H1 (cell line): ENCODE results near the gene SMC6. TPM values are rescaled to one million over a fixed set of nuclear protein-coding genes. Genes with fewer than 3 reads are reported as not detected.

Experiments used
- CTCF ChIA-PET: fragments of 300-600 bp; sonication (Branson Sonifier 250); formaldehyde crosslinking; loops from one replicate; lab custom pipeline; 2021; ENCODE audit not compliant: partially characterized antibody; lab: Charles Lee
- POLR2A ChIA-PET: fragments of 300-600 bp; sonication (Branson Sonifier 250); formaldehyde crosslinking; loops from one replicate; lab custom pipeline; 2021; ENCODE audit warnings: inconsistent platforms; ENCODE audit not compliant: partially characterized antibody; lab: Charles Lee
- DNase-seq, 2 experiments: peaks; one replicate each; pipeline versions ENCODE4 v3.0.0 to v3.0.0-alpha.2; 2010 to 2022; ENCODE audit warnings: low spot score in 2 of 2, low read depth in 1 of 2, mixed read lengths in 1 of 2
- FAIRE-seq: peaks from 2 replicates; lab custom pipeline; 2011; peaks lifted over from hg19 to GRCh38; lab: Jason Lieb, UNC
- H2AFZ ChIP-seq: 2 replicates; pipeline ENCODE4 v1.8.1; 2012; ENCODE audit warnings: low read length, inconsistent platforms
- H2AK5ac ChIP-seq: 2 replicates; pipeline ENCODE4 v1.6.1; 2013; ENCODE audit warnings: low read depth, low read length
- H2BK120ac ChIP-seq: replicated peaks from 2 replicates; pipeline ENCODE3; 2013; ENCODE audit warnings: low read depth, low read length, inconsistent platforms
- H2BK12ac ChIP-seq: 2 replicates; pipeline ENCODE4 v1.6.1; 2013; ENCODE audit warnings: low read depth, low read length
- H2BK15ac ChIP-seq: 2 replicates; pipeline ENCODE4 v1.6.1; 2013; ENCODE audit warnings: low read length
- H2BK20ac ChIP-seq: 2 replicates; pipeline ENCODE4 v1.6.1; 2013; ENCODE audit warnings: low read length
- H2BK5ac ChIP-seq: 2 replicates; pipeline ENCODE4 v1.6.1; 2013; ENCODE audit warnings: low read depth, low read length
- H3K14ac ChIP-seq: 2 replicates; pipeline ENCODE4 v1.6.1; 2013; ENCODE audit warnings: inconsistent platforms; ENCODE audit not compliant: insufficient read length
- H3K18ac ChIP-seq: 2 replicates; pipeline ENCODE4 v1.6.1; 2013; ENCODE audit warnings: low read length; ENCODE audit errors: extremely low read depth
- H3K23ac ChIP-seq: 2 replicates; pipeline ENCODE4 v1.6.1; 2013; ENCODE audit warnings: inconsistent platforms; ENCODE audit not compliant: insufficient read length
- H3K23me2 ChIP-seq: 2 replicates; pipeline ENCODE4 v1.6.1; 2013; ENCODE audit warnings: low read depth, low read length
- H3K27ac ChIP-seq: 2 replicates; pipeline ENCODE4 v1.6.1; 2011; ENCODE audit warnings: low read depth, low read length, inconsistent platforms
- H3K27me3 ChIP-seq, 4 experiments: replicated peaks in 1 of 4; 1 replicate in 1 of 4; 2 replicates in 3 of 4; pipeline versions ENCODE4 v1.6.1 to v1.8.1; 2011 to 2013; ENCODE audit warnings: low read length in 3 of 4, mild to moderate bottlenecking in 3 of 4, inconsistent platforms in 2 of 4, mixed read lengths in 2 of 4, moderate library complexity in 1 of 4; ENCODE audit not compliant: control insufficient read depth in 3 of 4, insufficient read depth in 3 of 4; ENCODE audit errors: extremely low read depth in 1 of 4
- H3K36me3 ChIP-seq, 4 experiments: 2 replicates each; pipeline versions ENCODE4 v1.6.1 to v1.8.1; 2011 to 2013; ENCODE audit warnings: mild to moderate bottlenecking in 4 of 4, low read length in 3 of 4, moderate library complexity in 2 of 4, control low read depth in 1 of 4, inconsistent platforms in 1 of 4; ENCODE audit not compliant: insufficient read depth in 4 of 4, control insufficient read depth in 2 of 4
- H3K4ac ChIP-seq: replicated peaks from 2 replicates; pipeline ENCODE3; 2013; ENCODE audit warnings: low read length, low read depth, mixed read lengths, inconsistent platforms; ENCODE audit not compliant: insufficient read length
- H3K4me1 ChIP-seq, 4 experiments: replicated peaks in 1 of 4; 1 replicate in 1 of 4; 2 replicates in 3 of 4; pipeline versions ENCODE4 v1.6.1 to v1.8.1; 2011 to 2013; ENCODE audit warnings: low read length in 3 of 4, inconsistent platforms in 2 of 4, mixed read lengths in 1 of 4; ENCODE audit not compliant: insufficient read depth in 4 of 4, control insufficient read depth in 3 of 4
- H3K4me2 ChIP-seq, 2 experiments: 2 replicates each; pipeline versions ENCODE4 v1.6.1 to v1.8.1; 2011 to 2013; ENCODE audit warnings: low read depth in 2 of 2, low read length in 2 of 2, control low read depth in 1 of 2, inconsistent platforms in 1 of 2, mild to moderate bottlenecking in 1 of 2; ENCODE audit not compliant: insufficient read depth in 1 of 2
- H3K4me3 ChIP-seq, 4 experiments: fragments of 200-600, 300-600 bp in 1 of 4; sonication (generic), shearing (Covaris generic), sonication (Bioruptor Twin) in 1 of 4; 2 replicates each; pipeline versions ENCODE4 v1.5.1 to v1.8.1; 2011 to 2016; ENCODE audit warnings: low read length in 4 of 4, low read depth in 3 of 4, control low read depth in 2 of 4, inconsistent platforms in 2 of 4, mild to moderate bottlenecking in 2 of 4, mixed read lengths in 1 of 4, moderate library complexity in 1 of 4; ENCODE audit not compliant: insufficient read depth in 2 of 4; ENCODE audit errors: extremely low read depth in 1 of 4
- H3K56ac ChIP-seq: replicated peaks from 2 replicates; pipeline ENCODE3; 2013; ENCODE audit warnings: low read depth, mild to moderate bottlenecking, mixed read lengths, low read length, inconsistent platforms; ENCODE audit not compliant: insufficient read length
- H3K79me1 ChIP-seq: 2 replicates; pipeline ENCODE4 v1.6.1; 2013; ENCODE audit warnings: low read depth, low read length, control low read depth
- H3K79me2 ChIP-seq, 2 experiments: 2 replicates each; pipeline versions ENCODE4 v1.6.1 to v1.8.1; 2012 to 2013; ENCODE audit warnings: low read length in 2 of 2, mild to moderate bottlenecking in 2 of 2, inconsistent platforms in 1 of 2; ENCODE audit not compliant: insufficient read depth in 2 of 2, control insufficient read depth in 1 of 2
- H3K9ac ChIP-seq, 4 experiments: replicated peaks in 1 of 4; 1 replicate in 1 of 4; 2 replicates in 3 of 4; pipeline versions ENCODE4 v1.6.1 to v1.8.1; 2011 to 2013; ENCODE audit warnings: low read depth in 3 of 4, low read length in 3 of 4, control low read depth in 2 of 4, mild to moderate bottlenecking in 2 of 4, moderate library complexity in 2 of 4, inconsistent platforms in 1 of 4; ENCODE audit errors: extremely low read depth in 1 of 4
- H3K9me3 ChIP-seq, 2 experiments: 2 replicates each; pipeline versions ENCODE4 v1.6.1 to v1.8.1; 2012 to 2013; ENCODE audit warnings: mild to moderate bottlenecking in 2 of 2, moderate library complexity in 2 of 2, control low read depth in 1 of 2, inconsistent platforms in 1 of 2, low read depth in 1 of 2, low read length in 1 of 2, mixed read lengths in 1 of 2; ENCODE audit not compliant: insufficient read depth in 2 of 2
- H4K20me1 ChIP-seq, 2 experiments: replicated peaks in 1 of 2; 2 replicates each; pipeline versions ENCODE3 to v1.8.1; 2011 to 2013; ENCODE audit warnings: inconsistent platforms in 2 of 2, low read length in 2 of 2, mild to moderate bottlenecking in 1 of 2; ENCODE audit not compliant: insufficient read depth in 2 of 2, control insufficient read depth in 1 of 2
- H4K5ac ChIP-seq: 2 replicates; pipeline ENCODE4 v1.6.1; 2013; ENCODE audit warnings: low read length, low read depth, mixed read lengths, inconsistent platforms; ENCODE audit not compliant: insufficient read length
- H4K8ac ChIP-seq: 2 replicates; pipeline ENCODE4 v1.8.0; 2013; ENCODE audit warnings: mild to moderate bottlenecking, moderate library complexity, low read length, inconsistent platforms; ENCODE audit not compliant: insufficient read depth; ENCODE audit errors: extremely low read depth
- H4K91ac ChIP-seq: replicated peaks from 2 replicates; pipeline ENCODE3; 2013; ENCODE audit warnings: low read length, mixed read lengths, inconsistent platforms; ENCODE audit not compliant: insufficient read length
- ATF2 ChIP-seq: IDR thresholded peaks from 2 replicates; pipeline ENCODE4 v1.6.1; 2012; ENCODE audit warnings: low read length, inconsistent platforms
- EGR1 ChIP-seq: IDR thresholded peaks from 2 replicates; pipeline ENCODE4 v1.6.1; 2011; ENCODE audit warnings: low read depth, low read length, borderline replicate concordance
- GTF2F1 ChIP-seq: IDR thresholded peaks from 2 replicates; pipeline ENCODE4 v1.6.1; 2012; ENCODE audit warnings: low read depth, low read length, improper control_type of control experiment, borderline replicate concordance
- POLR2AphosphoS5 ChIP-seq: IDR thresholded peaks from 2 replicates; pipeline ENCODE4 v1.6.1; 2011; ENCODE audit warnings: low read depth, low read length
- RBBP5 ChIP-seq: IDR thresholded peaks from 2 replicates; pipeline ENCODE4 v1.7.1; 2012; ENCODE audit warnings: low read depth, mild to moderate bottlenecking, inconsistent platforms, low read length, moderate library complexity, borderline replicate concordance
- SIRT6 ChIP-seq: IDR thresholded peaks from one replicate; pipeline ENCODE4 v1.7.1; 2012; ENCODE audit warnings: low read length, inconsistent platforms
- WGBS, 2 experiments: shearing (Covaris generic) in 1 of 2; methylation state at CpG; one replicate each; pipeline versions ENCODE4 v1.1.6 to v1.1.7; 2013 to 2015; ENCODE audit warnings: low lambda C conversion rate in 2 of 2, mixed read lengths in 2 of 2, inconsistent platforms in 1 of 2, low coverage in 1 of 2, missing lambda C conversion rate in 1 of 2; ENCODE audit not compliant: insufficient replicate concordance in 2 of 2, insufficient coverage in 1 of 2, insufficient read length in 1 of 2; ENCODE audit errors: extremely low coverage in 1 of 2, missing lambda C conversion rate in 1 of 2; 5-methylcytosine and 5-hydroxymethylcytosine counted together
- polyA plus RNA-seq, 7 experiments: library from polyadenylated mRNA; depleted of rRNA in 3 of 7; stranded (reverse) in 5 of 7; unstranded in 2 of 7; fragments of >200 nt in 5 of 7; fragments of 200-250 nt in 2 of 7; gene quantifications; 1 replicate in 5 of 7; 2 replicates in 1 of 7; 4 replicates in 1 of 7; pipeline versions ENCODE4 v1.2.1 to v1.2.3, GENCODE V29; 2011 to 2013; ENCODE audit warnings: missing spikeins in 2 of 7, mixed read lengths in 2 of 7
- total RNA-seq: library from RNA; stranded (reverse); fragmentation: NEBNext Ultra II Directional; extraction: Animal tissue kit (Norgen Biotek cat#: 25700); gene quantifications from 2 replicates; pipeline ENCODE4 v1.2.1, GENCODE V29; 2021

SMC6 gene
- total and polyA plus RNA-seq, 2 of the 8 experiments (the other 6 are each of a cell fraction or from before 2014, with no cell fraction given), result 9.7 to 49.5 TPM

GRCh38 chr2:17728210-17728609, 25.4 kb downstream of the SMC6 start:
- Histone ChIP-seq H4K20me1 (no peaks in the 10 kb centered on the region), H2AFZ (no peak overlapping the region), H3K14ac (no peak overlapping the region), H2BK12ac (no peak overlapping the region), H3K4ac (no peak overlapping the region), H2BK15ac (no peak overlapping the region), H3K4me3 (no peak overlapping the region), H3K79me2 (no peaks in the 10 kb centered on the region), H2AK5ac (no peak overlapping the region), H2BK5ac (no peak overlapping the region), H3K56ac (no peak overlapping the region), H3K18ac (no peak overlapping the region), H3K27me3 (no peaks in the 10 kb centered on the region), H4K8ac (no peak overlapping the region), H3K79me1 (no peaks in the 10 kb centered on the region), H4K91ac (no peak overlapping the region), H3K9ac (no peak overlapping the region), H3K4me1 (no peaks in the 10 kb centered on the region; a peak in 1 of 7 replicates), H3K9me3 (no peaks in the 10 kb centered on the region), H3K23me2 (no peaks in the 10 kb centered on the region), H3K23ac (no peak overlapping the region), H3K36me3 (peaks cover 0 to 71% (median 30%) of the 10 kb centered on the region in 4 experiments; a peak in 7 of 8 replicates), H2BK120ac (no peak overlapping the region), H4K5ac (no peak overlapping the region), H2BK20ac (no peak overlapping the region), H3K4me2 (no peak overlapping the region), H3K27ac (no peak overlapping the region)
- POLR2A ChIA-PET, result interaction anchor here (1.0 kb wide), 1 partner anchor 9 kb away, joined by 3 read pairs; no protein-coding TSS in a partner anchor
- 91% methylated on average over 6 of the region's 6 CpGs; no CpG with 5 or more reads in 1 of the 2 experiments for WGBS, 2 experiments
- CTCF ChIA-PET, result interaction anchor here (0.6 to 1.2 kb wide), 5 partner anchors 25 to 698 kb away, joined by 3 to 5 read pairs (median 3); no protein-coding TSS in a partner anchor
- FAIRE-seq (no peak), DNase-seq (no peak)
- TF ChIP-seq RBBP5 (no peak), EGR1 (no peak), GTF2F1 (no peak), POLR2AphosphoS5 (no peak), SIRT6 (no peak), ATF2 (no peak)
